Sciatic nerve (tissue), 2 donors: ENCODE data around the gene UBE2B. TPM values are rescaled to one million over a fixed set of nuclear protein-coding genes. Genes with fewer than 3 reads are reported as not detected.
"Not testable (repeated sequence)": the region's sequence is repeated elsewhere in the genome, so short reads cannot be mapped to it uniquely, and the experiment has no call there.

ENCODE experiments used
- ATAC-seq: fragments of 200-7000 bp; cut with Tn5 transposase; one replicate; pipeline ENCODE4 v1.9.1; 2020; ENCODE audit warnings: mild to moderate bottlenecking, moderate library complexity
- DNase-seq: peaks from one replicate; pipeline ENCODE4 v3.0.0-alpha.2; 2020; ENCODE audit warnings: low spot score
- intact Hi-C: fragments of 100-400 bp; cut with DNase I; formaldehyde crosslinking; loops from one replicate; pipeline ENCODE4 v1.14.2; 2022
- total RNA-seq: library from RNA; stranded (reverse); fragmentation: NEBNext Ultra II Directional; extraction: Animal tissue kit (Norgen Biotek cat#: 25700); gene quantifications from one replicate; pipeline ENCODE4 v1.2.1, GENCODE V29; 2021
- donor health status: DM: no; HTN: no; CAD: no.
- donor health status: DM: no; HTN: no; CAD: no.

UBE2B gene
- total RNA-seq, 1 donor from 2014 or later = 101 TPM

GRCh38 chr5:134396274-134396673, 24.9 kb downstream of the UBE2B start:
- DNase-seq (no peak), ATAC-seq (no peak)
- intact Hi-C loops = no loop called here

- intact Hi-C loops = no loop called here
- ATAC-seq = no peak
- DNase-seq = no peak
Observed at GRCh38 chr5:134397196-134397595, 25.8 kb downstream of the UBE2B start.

GRCh38 chr5:134398609-134399155, 27.3 kb downstream of the UBE2B start:
- intact Hi-C loops = no loop called here
- no peak for DNase-seq
- no peak for ATAC-seq

- intact Hi-C loops = no loop called here
- no peak for ATAC-seq
- no peak for DNase-seq
Observed at GRCh38 chr5:134403951-134404350, 32.6 kb downstream of the UBE2B start.

- ATAC-seq (no peak), DNase-seq (no peak)
- intact Hi-C loops = no loop called here
Observed at GRCh38 chr5:134406390-134406789, 35.0 kb downstream of the UBE2B start.

- ATAC-seq (no peak), DNase-seq (no peak)
- intact Hi-C loops = no loop called here
Observed at GRCh38 chr5:134409321-134409720, 38.0 kb downstream of the UBE2B start.

- no peak for ATAC-seq
- no peak for DNase-seq
- intact Hi-C loops = loop anchor here (10.0 kb wide), 2 partner anchors 124 to 164 kb away; no protein-coding TSS in a partner anchor
Observed at GRCh38 chr5:134410822-134411221, 39.5 kb downstream of the UBE2B start.

- ATAC-seq (no peak), DNase-seq (no peak)
- intact Hi-C loops = loop anchor here (10.0 kb wide), 2 partner anchors 124 to 164 kb away; no protein-coding TSS in a partner anchor
Observed at GRCh38 chr5:134411228-134411545, 39.8 kb downstream of the UBE2B start.

GRCh38 chr5:134411546-134412266, 40.3 kb downstream of the UBE2B start, which contains the start of gene CDKN2AIPNL:
Gene CDKN2AIPNL, minus strand, starts transcription at chr5:134411881. Its CDS starts 27 bp downstream, at chr5:134411854.
- intact Hi-C loops = loop anchor here (10.0 kb wide), 2 partner anchors 123 to 163 kb away; no protein-coding TSS in a partner anchor
- DNase-seq (peak; percentile 94), ATAC-seq (peak; percentile 99)

GRCh38 chr5:134413046-134413445, 41.7 kb downstream of the UBE2B start:
- intact Hi-C loops = loop anchor here (10.0 kb wide), 2 partner anchors 122 to 162 kb away; no protein-coding TSS in a partner anchor
- no peak for DNase-seq
- no peak for ATAC-seq

GRCh38 chr5:134417707-134418106, 46.3 kb downstream of the UBE2B start:
- intact Hi-C loops = loop anchor here (10.0 kb wide), 2 partner anchors 117 to 157 kb away; no protein-coding TSS in a partner anchor
- DNase-seq (no peak), ATAC-seq (no peak)

- DNase-seq = no peak
- intact Hi-C loops = loop anchor here (10.0 kb wide), 2 partner anchors 116 to 156 kb away; no protein-coding TSS in a partner anchor
- no peak for ATAC-seq
Observed at GRCh38 chr5:134418958-134419357, 47.6 kb downstream of the UBE2B start.

- intact Hi-C loops = no loop called here
- ATAC-seq (no peak), DNase-seq (no peak)
Observed at GRCh38 chr5:134420343-134420742, 49.0 kb downstream of the UBE2B start.

- DNase-seq, intact Hi-C loops, ATAC-seq: not testable (repeated sequence)
Observed at GRCh38 chr5:134421038-134421437, 49.7 kb downstream of the UBE2B start.

GRCh38 chr5:134422791-134423365, 51.5 kb downstream of the UBE2B start:
- peak; percentile 19 for DNase-seq
- no peak for ATAC-seq
- intact Hi-C loops = no loop called here

GRCh38 chr5:134423376-134423775, 52.0 kb downstream of the UBE2B start:
- ATAC-seq = no peak
- intact Hi-C loops = no loop called here
- DNase-seq = no peak

- ATAC-seq = no peak
- intact Hi-C loops = no loop called here
- no peak for DNase-seq
Observed at GRCh38 chr5:134426361-134426760, 55.0 kb downstream of the UBE2B start.

- intact Hi-C loops = no loop called here
- no peak for ATAC-seq
- DNase-seq = no peak
Observed at GRCh38 chr5:134427540-134428041, 56.2 kb downstream of the UBE2B start.

GRCh38 chr5:134430001-134430569, 58.7 kb downstream of the UBE2B start:
- ATAC-seq (no peak), DNase-seq (no peak)

GRCh38 chr5:134432174-134432573, 60.8 kb downstream of the UBE2B start:
- no peak for ATAC-seq
- intact Hi-C loops = no loop called here
- no peak for DNase-seq

More at GRCh38 chr5:134430001-134430569, 58.7 kb downstream of the UBE2B start:
- intact Hi-C loops = no loop called here
